ENCODE data around the gene TBC1D8. TPM values are rescaled to one million over a fixed set of nuclear protein-coding genes. Genes with fewer than 3 reads are reported as not detected.

TBC1D8 gene
- total RNA-seq, 1 donor from 2014 or later, result 17.3 TPM

DNA sequence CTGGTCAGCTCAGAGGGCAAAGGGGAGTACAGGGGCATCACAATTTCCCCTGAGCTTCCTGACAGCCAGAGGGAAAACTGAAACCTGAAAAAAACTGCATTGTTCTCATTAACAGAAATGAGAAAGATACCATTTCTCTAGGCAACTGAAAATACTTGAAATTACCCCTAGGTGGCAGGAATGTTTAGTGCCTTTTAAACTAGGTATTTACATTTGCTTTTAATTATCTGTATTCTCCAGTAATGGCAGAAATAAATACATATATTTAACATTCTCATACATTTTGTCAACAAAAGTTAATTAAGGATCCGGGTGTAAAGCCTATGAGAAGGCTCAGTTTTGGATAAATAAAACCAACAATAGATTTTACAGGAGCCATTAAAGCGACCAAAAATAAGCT, 114.6 kb downstream of the TBC1D8 start:
- no peak for DNase-seq (ENCODE audit: low read depth)
- TF ChIP-seq, protein P1, sequence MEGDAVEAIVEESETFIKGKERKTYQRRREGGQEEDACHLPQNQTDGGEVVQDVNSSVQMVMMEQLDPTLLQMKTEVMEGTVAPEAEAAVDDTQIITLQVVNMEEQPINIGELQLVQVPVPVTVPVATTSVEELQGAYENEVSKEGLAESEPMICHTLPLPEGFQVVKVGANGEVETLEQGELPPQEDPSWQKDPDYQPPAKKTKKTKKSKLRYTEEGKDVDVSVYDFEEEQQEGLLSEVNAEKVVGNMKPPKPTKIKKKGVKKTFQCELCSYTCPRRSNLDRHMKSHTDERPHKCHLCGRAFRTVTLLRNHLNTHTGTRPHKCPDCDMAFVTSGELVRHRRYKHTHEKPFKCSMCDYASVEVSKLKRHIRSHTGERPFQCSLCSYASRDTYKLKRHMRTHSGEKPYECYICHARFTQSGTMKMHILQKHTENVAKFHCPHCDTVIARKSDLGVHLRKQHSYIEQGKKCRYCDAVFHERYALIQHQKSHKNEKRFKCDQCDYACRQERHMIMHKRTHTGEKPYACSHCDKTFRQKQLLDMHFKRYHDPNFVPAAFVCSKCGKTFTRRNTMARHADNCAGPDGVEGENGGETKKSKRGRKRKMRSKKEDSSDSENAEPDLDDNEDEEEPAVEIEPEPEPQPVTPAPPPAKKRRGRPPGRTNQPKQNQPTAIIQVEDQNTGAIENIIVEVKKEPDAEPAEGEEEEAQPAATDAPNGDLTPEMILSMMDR (IDR thresholded peaks at IDR 0.05; ENCODE audit: insufficient read depth, low read length, poor library complexity, severe bottlenecking), result peak; percentile 51
- peaks cover 2% of the 10 kb centered on the region for H3K36me3 ChIP-seq (ENCODE audit: control insufficient read depth, insufficient read depth, low read length)
- H3K27me3 ChIP-seq (ENCODE audit: control insufficient read depth, insufficient read depth, low read length), result no peaks in the 10 kb centered on the region
- no peak overlapping the region for H3K4me3 ChIP-seq (ENCODE audit: low read depth, low read length)

DNA sequence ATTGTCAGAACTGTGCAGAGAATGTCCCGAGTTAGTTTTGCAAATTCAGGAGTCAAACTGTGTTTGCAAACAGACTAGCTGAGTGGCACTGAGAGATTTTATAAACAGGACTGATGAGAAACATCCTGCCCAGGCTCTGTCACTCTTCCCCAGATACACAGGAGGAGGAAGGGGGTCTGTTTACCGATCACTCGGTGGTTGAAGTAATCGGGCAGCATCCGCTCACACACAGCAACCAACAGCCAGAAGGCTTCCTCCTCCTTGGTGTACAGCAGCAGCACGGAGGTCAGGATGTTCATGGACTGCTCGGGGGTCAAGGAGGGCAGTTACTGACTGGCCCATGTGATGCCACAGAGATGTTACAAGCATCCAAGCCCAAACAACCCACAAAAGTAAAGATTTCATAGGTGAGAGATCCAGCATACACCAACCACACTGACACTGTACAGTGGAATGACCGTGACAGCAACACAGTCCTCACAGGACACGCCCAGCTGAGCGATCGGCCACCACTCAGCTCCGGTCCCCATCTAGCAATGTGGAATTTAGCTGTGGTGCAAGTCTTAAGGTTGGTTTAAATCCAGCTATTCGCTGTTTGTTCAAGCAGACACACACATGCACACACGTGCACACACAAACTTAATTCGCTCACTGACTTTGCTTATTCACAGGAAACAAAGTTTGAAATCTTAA, 119.0 kb downstream of the TBC1D8 start:
- DNase-seq (ENCODE audit: low read depth), result no peak
- TF ChIP-seq, protein P1 (IDR thresholded peaks at IDR 0.05; ENCODE audit: insufficient read depth, low read length, poor library complexity, severe bottlenecking), result no peak
- Histone ChIP-seq H3K4me3 (ENCODE audit: low read depth, low read length) (no peak overlapping the region), H3K36me3 (ENCODE audit: control insufficient read depth, insufficient read depth, low read length) (peaks cover 2% of the 10 kb centered on the region), H3K27me3 (ENCODE audit: control insufficient read depth, insufficient read depth, low read length) (no peaks in the 10 kb centered on the region)

DNA sequence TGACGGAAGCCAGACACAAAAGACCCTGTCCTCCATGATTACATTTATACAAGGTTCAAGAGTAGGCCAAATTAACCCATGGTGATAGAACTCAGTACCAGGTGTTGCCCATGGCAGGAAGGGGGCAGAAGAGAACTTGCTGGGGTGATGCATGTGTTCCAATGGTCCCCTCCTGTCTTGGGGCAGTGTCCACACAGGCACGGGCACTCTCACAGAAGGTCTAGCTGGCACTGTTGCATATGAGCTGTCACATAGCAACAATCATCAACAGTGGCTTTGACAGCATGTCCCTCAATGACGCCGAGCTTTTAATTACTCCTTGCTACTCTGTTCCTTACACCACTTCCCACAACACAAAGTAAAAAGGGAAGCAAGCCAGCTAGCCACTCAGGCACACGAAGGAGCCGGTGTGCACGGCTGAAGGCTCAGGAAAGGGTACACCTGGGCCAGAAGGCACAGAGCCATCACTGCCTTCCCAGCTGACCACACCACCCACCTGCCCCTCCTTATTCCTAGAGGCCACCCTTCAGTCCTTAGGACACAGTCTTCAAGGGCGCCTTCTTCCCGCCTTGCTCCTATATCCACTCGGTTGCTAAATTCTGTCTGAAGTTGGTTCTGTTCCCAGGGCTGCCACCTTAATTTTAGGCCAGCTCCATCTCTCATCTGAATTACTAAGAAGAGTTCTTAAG, 120.2 kb downstream of the TBC1D8 start:
- no peak for DNase-seq (ENCODE audit: low read depth)
- TF ChIP-seq, protein P1 (IDR thresholded peaks at IDR 0.05; ENCODE audit: insufficient read depth, low read length, poor library complexity, severe bottlenecking), result no peak
- no peaks in the 10 kb centered on the region for H3K27me3 ChIP-seq (ENCODE audit: control insufficient read depth, insufficient read depth, low read length)

GRCh38 chr2:101027852-101028251, 123.3 kb downstream of the TBC1D8 start:
- Histone ChIP-seq H3K36me3 (ENCODE audit: control insufficient read depth, insufficient read depth, low read length) (no peaks in the 10 kb centered on the region), H3K27me3 (ENCODE audit: control insufficient read depth, insufficient read depth, low read length) (no peaks in the 10 kb centered on the region), H3K4me3 (ENCODE audit: low read depth, low read length) (no peak overlapping the region)
- TF ChIP-seq, protein P1 (IDR thresholded peaks at IDR 0.05; ENCODE audit: insufficient read depth, low read length, poor library complexity, severe bottlenecking), result no peak
- no peak for DNase-seq (ENCODE audit: low read depth)

More for the DNA sequence above, 120.2 kb downstream of the TBC1D8 start:
- Histone ChIP-seq H3K36me3 (ENCODE audit: control insufficient read depth, insufficient read depth, low read length) (peaks cover 2% of the 10 kb centered on the region), H3K4me3 (ENCODE audit: low read depth, low read length) (no peak overlapping the region)

- Histone ChIP-seq H3K27me3 (ENCODE audit: control insufficient read depth, insufficient read depth, low read length) (no peaks in the 10 kb centered on the region), H3K4me3 (ENCODE audit: low read depth, low read length) (no peak overlapping the region), H3K36me3 (ENCODE audit: control insufficient read depth, insufficient read depth, low read length) (no peaks in the 10 kb centered on the region)
- DNase-seq (ENCODE audit: low read depth), result no peak
- TF ChIP-seq, protein P1 (IDR thresholded peaks at IDR 0.05; ENCODE audit: insufficient read depth, low read length, poor library complexity, severe bottlenecking), result no peak
These were observed 124.2 kb downstream of the TBC1D8 start for GRCh38 chr2:101026923-101027469.

All from kidney epithelial cell (primary cell).